IPS-11a (cell line): ENCODE data around the gene MADCAM1.

ENCODE experiments used
- H3K4me3 ChIP-seq: one replicate; pipeline ENCODE4 v1.5.1; 2013; ENCODE audit warnings: low read depth, low read length, control low read depth

Gene MADCAM1

DNA sequence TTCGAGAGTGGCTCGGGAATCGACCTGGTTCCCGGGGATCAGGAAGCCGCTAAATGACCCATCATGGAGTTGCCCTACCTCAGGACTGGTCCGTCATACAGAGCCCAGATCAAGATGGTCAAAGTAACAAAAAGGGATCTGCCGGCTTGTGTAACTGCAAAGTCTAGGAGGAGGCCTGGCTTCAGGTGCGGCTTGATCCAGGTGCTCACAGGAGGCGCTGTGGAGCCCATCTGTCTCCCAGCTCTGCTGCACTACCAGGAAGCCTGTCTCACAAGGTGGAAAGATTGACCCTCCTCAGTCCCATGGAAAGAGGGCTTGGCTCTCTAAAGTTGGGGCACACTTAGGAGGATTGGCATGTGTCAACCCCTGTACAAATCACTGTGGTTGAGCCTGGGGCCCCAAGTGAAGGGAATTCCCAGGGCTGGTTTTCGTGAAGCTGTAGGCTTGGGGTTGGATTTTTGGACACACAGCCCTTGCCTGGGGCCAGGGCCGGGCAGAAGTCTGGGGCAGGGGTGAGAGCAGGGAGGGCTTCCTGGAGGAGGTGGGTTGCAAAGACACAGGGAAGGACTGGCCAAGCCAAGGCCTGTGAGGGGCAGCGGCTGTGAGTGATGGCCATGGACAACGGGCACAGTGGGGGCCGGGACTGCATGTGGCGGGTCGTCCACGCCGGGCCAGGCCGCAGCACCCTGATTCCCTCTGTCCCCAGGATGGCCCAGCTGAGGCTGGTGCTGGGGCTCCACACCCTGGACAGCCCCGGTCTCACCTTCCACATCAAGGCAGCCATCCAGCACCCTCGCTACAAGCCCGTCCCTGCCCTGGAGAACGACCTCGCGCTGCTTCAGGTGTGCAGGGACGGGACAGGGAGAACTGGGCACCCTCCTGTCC lies 51.8 kb downstream of the MADCAM1 start:
- no peak overlapping the region for H3K4me3 ChIP-seq

GRCh38 chr19:548886-549830 lies 52.9 kb downstream of the MADCAM1 start:
- no peak overlapping the region for H3K4me3 ChIP-seq

- H3K4me3 ChIP-seq, result no peak overlapping the region
Observed at GRCh38 chr19:554817-555216, 58.5 kb downstream of the MADCAM1 start.
